Measurements from ENCODE around the gene EXOC6B.

DNA sequence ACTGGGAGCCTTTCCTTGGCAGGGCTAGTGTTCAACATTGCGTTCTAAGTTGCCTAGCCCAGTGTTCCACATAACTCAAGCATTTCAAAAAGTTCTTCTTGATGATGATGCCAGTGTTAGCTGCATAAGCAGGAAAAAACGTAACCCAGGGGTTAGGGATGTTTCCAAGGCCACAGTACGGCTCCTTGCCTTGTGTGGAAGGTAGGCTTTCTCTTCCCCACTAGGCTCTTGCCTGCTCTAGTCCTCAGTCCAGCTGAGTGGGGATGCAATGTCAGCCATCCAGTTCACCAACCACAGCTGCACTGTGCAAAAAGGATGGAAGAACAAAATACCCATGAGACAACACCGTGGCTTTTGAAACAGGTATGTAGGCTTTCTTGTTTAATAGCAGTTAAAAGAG lies 650.2 kb downstream of the EXOC6B start:
- TF ChIP-seq YY1 (IDR thresholded peaks at IDR 0.05; ENCODE audit: insufficient read depth, insufficient read length) (no peak), ZNF274 (IDR thresholded peaks at IDR 0.05; ENCODE audit: low read depth, low read length) (no peak)

All from NT2/D1 (cell line).